H1 (cell line): Measurements from ENCODE around the gene TDP2. TPM values are rescaled to one million over a fixed set of nuclear protein-coding genes. Genes with fewer than 3 reads are reported as not detected.

Source experiments
- polyA plus RNA-seq, 7 experiments: library from polyadenylated mRNA; depleted of rRNA in 3 of 7; stranded (reverse) in 5 of 7; unstranded in 2 of 7; fragments of >200 nt in 5 of 7; fragments of 200-250 nt in 2 of 7; gene quantifications; 1 replicate in 5 of 7; 2 replicates in 1 of 7; 4 replicates in 1 of 7; pipeline versions ENCODE4 v1.2.1 to v1.2.3, GENCODE V29; 2011 to 2013; ENCODE audit warnings: missing spikeins in 2 of 7, mixed read lengths in 2 of 7
- total RNA-seq: library from RNA; stranded (reverse); fragmentation: NEBNext Ultra II Directional; extraction: Animal tissue kit (Norgen Biotek cat#: 25700); gene quantifications from 2 replicates; pipeline ENCODE4 v1.2.1, GENCODE V29; 2021
- TF ChIP-seq, protein P1 (sequence below): fragments of 300-600 bp; sonication (generic); IDR thresholded peaks from 2 replicates; pipeline ENCODE4 v1.7.1; 2012; ENCODE audit warnings: low read length, moderate library complexity, mild to moderate bottlenecking, inconsistent platforms; ENCODE audit not compliant: insufficient replicate concordance

TDP2 gene
- total and polyA plus RNA-seq, 2 of the 8 experiments (the other 6 are each of a cell fraction or from before 2014, with no cell fraction given): 18.8 to 51.6 TPM

DNA sequence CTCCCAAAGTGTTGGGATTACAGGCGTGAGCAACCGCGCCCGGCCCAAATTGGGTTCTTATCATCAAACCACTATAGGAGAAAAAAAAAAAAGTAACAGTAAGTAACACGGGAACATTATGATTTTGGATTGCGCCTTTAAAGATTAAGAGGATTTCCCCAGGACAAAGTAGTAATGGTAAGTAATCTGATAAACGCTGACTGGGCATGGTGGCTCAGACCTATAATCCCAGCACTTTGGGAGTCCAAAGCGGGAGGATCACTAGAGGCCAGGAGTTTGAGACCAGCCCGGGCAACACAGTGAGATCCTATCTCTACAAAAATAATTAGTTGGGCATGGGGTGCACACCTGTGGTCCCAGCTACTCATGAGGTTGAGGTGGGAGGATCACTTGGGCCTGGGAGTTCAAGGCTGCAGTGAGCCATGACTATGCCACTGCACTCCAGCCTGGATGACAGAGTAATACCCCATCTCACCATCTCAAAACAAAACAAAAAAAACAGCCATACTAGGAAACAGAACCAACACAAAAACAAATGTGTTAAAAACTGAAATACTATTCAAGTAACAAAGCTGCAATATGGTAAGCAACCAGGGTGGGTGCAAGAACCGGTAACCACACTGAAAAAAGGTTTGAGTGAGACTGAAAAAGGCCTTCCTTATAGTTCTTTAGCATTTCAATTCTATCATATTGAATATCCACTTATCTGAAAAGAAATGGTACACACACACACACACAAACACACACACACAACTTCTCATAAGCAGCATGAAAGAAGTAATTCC, 44.0 kb upstream of the TDP2 start (continued):
- TF ChIP-seq, protein P1, sequence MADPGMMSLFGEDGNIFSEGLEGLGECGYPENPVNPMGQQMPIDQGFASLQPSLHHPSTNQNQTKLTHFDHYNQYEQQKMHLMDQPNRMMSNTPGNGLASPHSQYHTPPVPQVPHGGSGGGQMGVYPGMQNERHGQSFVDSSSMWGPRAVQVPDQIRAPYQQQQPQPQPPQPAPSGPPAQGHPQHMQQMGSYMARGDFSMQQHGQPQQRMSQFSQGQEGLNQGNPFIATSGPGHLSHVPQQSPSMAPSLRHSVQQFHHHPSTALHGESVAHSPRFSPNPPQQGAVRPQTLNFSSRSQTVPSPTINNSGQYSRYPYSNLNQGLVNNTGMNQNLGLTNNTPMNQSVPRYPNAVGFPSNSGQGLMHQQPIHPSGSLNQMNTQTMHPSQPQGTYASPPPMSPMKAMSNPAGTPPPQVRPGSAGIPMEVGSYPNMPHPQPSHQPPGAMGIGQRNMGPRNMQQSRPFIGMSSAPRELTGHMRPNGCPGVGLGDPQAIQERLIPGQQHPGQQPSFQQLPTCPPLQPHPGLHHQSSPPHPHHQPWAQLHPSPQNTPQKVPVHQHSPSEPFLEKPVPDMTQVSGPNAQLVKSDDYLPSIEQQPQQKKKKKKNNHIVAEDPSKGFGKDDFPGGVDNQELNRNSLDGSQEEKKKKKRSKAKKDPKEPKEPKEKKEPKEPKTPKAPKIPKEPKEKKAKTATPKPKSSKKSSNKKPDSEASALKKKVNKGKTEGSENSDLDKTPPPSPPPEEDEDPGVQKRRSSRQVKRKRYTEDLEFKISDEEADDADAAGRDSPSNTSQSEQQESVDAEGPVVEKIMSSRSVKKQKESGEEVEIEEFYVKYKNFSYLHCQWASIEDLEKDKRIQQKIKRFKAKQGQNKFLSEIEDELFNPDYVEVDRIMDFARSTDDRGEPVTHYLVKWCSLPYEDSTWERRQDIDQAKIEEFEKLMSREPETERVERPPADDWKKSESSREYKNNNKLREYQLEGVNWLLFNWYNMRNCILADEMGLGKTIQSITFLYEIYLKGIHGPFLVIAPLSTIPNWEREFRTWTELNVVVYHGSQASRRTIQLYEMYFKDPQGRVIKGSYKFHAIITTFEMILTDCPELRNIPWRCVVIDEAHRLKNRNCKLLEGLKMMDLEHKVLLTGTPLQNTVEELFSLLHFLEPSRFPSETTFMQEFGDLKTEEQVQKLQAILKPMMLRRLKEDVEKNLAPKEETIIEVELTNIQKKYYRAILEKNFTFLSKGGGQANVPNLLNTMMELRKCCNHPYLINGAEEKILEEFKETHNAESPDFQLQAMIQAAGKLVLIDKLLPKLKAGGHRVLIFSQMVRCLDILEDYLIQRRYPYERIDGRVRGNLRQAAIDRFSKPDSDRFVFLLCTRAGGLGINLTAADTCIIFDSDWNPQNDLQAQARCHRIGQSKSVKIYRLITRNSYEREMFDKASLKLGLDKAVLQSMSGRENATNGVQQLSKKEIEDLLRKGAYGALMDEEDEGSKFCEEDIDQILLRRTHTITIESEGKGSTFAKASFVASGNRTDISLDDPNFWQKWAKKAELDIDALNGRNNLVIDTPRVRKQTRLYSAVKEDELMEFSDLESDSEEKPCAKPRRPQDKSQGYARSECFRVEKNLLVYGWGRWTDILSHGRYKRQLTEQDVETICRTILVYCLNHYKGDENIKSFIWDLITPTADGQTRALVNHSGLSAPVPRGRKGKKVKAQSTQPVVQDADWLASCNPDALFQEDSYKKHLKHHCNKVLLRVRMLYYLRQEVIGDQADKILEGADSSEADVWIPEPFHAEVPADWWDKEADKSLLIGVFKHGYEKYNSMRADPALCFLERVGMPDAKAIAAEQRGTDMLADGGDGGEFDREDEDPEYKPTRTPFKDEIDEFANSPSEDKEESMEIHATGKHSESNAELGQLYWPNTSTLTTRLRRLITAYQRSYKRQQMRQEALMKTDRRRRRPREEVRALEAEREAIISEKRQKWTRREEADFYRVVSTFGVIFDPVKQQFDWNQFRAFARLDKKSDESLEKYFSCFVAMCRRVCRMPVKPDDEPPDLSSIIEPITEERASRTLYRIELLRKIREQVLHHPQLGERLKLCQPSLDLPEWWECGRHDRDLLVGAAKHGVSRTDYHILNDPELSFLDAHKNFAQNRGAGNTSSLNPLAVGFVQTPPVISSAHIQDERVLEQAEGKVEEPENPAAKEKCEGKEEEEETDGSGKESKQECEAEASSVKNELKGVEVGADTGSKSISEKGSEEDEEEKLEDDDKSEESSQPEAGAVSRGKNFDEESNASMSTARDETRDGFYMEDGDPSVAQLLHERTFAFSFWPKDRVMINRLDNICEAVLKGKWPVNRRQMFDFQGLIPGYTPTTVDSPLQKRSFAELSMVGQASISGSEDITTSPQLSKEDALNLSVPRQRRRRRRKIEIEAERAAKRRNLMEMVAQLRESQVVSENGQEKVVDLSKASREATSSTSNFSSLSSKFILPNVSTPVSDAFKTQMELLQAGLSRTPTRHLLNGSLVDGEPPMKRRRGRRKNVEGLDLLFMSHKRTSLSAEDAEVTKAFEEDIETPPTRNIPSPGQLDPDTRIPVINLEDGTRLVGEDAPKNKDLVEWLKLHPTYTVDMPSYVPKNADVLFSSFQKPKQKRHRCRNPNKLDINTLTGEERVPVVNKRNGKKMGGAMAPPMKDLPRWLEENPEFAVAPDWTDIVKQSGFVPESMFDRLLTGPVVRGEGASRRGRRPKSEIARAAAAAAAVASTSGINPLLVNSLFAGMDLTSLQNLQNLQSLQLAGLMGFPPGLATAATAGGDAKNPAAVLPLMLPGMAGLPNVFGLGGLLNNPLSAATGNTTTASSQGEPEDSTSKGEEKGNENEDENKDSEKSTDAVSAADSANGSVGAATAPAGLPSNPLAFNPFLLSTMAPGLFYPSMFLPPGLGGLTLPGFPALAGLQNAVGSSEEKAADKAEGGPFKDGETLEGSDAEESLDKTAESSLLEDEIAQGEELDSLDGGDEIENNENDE: no peak
